NT2/D1 (cell line): ENCODE data around the gene TBCD.

Experiments
- DNase-seq: peaks from one replicate; pipeline ENCODE4 v3.0.0-alpha.2; 2011; ENCODE audit warnings: low read depth, low spot score
- H3K27me3 ChIP-seq: 2 replicates; pipeline ENCODE4 v1.6.0; 2011; ENCODE audit warnings: mild to moderate bottlenecking; ENCODE audit not compliant: insufficient read length, insufficient read depth
- H3K36me3 ChIP-seq: 2 replicates; pipeline ENCODE4 v1.6.1; 2011; ENCODE audit warnings: mild to moderate bottlenecking, low read length, mixed read lengths; ENCODE audit not compliant: insufficient read depth, insufficient read length
- H3K4me1 ChIP-seq: 2 replicates; pipeline ENCODE4 v1.5.1; 2011; ENCODE audit not compliant: insufficient read depth, insufficient read length
- H3K4me3 ChIP-seq: 2 replicates; pipeline ENCODE4 v1.5.1; 2011; ENCODE audit warnings: low read depth; ENCODE audit not compliant: insufficient read length
- H3K9ac ChIP-seq: 2 replicates; pipeline ENCODE4 v1.6.0; 2011; ENCODE audit warnings: low read depth; ENCODE audit not compliant: insufficient read length
- H3K9me3 ChIP-seq: 2 replicates; pipeline ENCODE4 v1.5.1; 2011; ENCODE audit warnings: mild to moderate bottlenecking, low read length; ENCODE audit not compliant: insufficient read depth
- SUZ12 ChIP-seq: IDR thresholded peaks from 2 replicates; pipeline ENCODE4 v1.6.1; 2011; ENCODE audit not compliant: insufficient read length, insufficient read depth; ENCODE audit errors: extremely low read depth
- YY1 ChIP-seq: IDR thresholded peaks from 2 replicates; pipeline ENCODE4 v1.6.1; 2011; ENCODE audit not compliant: insufficient read length, insufficient read depth
- ZNF274 ChIP-seq: IDR thresholded peaks from 2 replicates; pipeline ENCODE4 v1.6.1; 2011; ENCODE audit warnings: mild to moderate bottlenecking, low read depth, low read length

Gene TBCD

DNA sequence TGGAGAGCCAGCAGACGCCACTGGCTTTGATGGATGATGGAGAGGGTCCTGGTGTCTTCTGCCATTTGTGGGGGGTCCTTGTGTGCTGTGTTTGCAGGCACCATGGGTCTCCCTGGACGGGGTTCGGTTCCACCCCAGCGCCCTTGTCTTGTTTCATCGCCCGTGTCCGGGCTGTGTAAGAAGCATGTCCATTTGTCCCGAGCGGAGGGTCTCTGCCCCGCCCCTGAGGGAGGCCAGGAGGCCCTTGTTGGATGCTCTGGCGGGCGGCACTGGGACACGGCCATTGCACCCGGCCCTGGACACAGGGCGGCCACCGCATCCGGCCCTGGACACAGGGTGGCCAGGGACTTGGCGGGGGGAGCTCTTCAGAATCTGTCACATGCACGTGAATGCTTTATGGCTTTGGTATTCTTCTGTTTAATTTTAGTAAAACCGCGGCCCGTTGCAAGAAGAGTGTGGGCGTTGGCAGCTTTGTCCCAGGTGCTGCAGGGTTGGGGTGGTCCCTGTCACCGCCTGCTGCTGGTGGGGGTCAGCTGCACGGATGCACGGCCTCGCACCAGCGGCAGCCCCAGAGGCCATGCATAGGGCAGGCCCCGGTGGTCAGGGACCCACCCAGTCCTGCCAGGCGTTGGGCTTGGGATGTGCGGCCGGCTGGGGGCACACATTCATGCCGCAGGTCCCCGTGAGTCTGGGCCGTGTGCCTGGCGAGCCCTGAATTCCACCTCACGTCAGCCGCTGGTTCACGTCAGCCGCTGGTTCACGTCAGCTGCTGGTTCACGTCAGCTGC, 108.9 kb downstream of the TBCD start:
- Histone ChIP-seq H3K9me3 (no peaks in the 10 kb centered on the region), H3K36me3 (no peaks in the 10 kb centered on the region), H3K4me1 (peaks cover 31% of the 10 kb centered on the region), H3K27me3 (no peaks in the 10 kb centered on the region), H3K9ac (no peak overlapping the region), H3K4me3 (no peak overlapping the region)
- TF ChIP-seq SUZ12 (no peak), ZNF274 (no peak), YY1 (no peak)
- no peak for DNase-seq

DNA sequence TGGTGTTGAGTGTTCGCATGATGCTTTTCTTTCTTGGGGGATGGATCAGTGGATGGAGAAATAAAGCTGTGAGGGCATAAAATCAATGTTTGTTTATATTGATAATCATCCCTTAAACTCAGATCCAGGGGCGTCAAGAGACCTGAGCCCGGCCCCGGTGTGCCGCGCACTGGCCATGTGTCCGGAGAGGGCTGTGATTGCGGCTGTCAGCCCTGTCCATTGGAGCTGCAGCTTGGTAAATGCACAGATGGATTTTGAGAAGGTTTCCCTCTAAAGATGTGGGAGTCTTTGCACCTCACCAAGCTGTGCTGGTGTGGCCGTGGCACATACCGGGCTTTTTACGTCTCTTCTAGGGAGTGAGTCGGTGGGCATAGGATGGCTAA, 109.5 kb downstream of the TBCD start:
- DNase-seq: no peak
- Histone ChIP-seq H3K4me3 (no peak overlapping the region), H3K36me3 (no peaks in the 10 kb centered on the region), H3K27me3 (no peaks in the 10 kb centered on the region), H3K9ac (no peak overlapping the region), H3K9me3 (no peaks in the 10 kb centered on the region), H3K4me1 (peaks cover 36% of the 10 kb centered on the region)
- TF ChIP-seq SUZ12: no peak
- no peak for TF ChIP-seq ZNF274
- no peak for TF ChIP-seq YY1

DNA sequence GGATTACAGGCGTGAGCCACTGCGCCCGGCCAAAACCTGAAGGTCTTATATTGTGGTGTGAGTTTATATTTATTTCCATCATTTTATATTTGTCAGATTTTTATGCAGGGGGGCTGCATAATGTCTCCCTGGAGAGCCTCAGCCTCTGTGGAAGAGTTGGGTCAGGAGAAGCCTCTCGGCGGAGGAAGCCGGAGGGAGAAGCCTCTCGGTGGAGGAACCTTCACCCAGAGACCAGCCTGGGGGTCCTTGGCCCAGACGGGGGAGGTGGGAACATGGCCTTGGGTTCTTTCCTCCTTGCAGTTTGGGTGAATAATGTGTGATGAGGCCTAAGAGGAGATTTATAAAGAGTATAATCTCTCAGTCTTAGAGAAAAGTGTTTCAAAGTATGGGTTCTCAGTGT, 110.3 kb downstream of the TBCD start:
- no peak overlapping the region for H3K4me3 ChIP-seq
- TF ChIP-seq SUZ12: no peak
- TF ChIP-seq ZNF274: no peak
- TF ChIP-seq YY1: no peak
- peaks cover 7% of the 10 kb centered on the region for H3K36me3 ChIP-seq
- peaks cover 36% of the 10 kb centered on the region for H3K4me1 ChIP-seq
- H3K27me3 ChIP-seq: no peaks in the 10 kb centered on the region
- no peaks in the 10 kb centered on the region for H3K9me3 ChIP-seq
- DNase-seq: no peak
- no peak overlapping the region for H3K9ac ChIP-seq

DNA sequence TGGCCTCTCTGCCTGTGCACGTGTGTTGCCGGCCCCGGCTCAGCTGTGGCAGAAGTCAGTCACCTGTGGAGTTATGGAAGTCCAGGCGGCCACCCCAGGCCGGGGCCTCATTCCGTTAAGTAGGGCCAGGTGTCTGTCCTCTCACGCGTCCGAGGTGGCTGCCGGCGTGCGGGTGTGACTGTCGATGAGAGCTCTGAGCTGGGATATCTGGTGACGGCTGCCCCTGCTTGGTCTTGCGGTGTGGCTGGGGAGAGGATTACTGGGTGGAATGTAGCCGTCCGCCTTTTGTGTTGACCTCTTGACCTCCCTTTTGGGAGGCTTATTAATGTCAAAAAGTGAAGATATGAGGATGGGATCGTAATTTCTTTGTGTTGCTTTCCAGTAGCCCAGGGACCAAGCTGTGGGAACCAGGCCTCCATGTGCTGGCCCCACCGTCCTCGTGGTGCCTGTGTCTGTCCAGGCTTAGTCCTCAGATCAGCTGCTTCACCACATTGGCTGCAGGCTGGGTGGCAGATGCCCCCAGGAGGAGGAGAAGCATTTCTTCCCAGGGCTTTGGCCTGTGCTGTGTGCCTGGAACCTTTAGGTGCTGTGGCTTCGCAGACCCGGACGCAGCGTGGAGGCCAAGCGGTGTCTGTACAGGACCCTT, 111.0 kb downstream of the TBCD start:
- DNase-seq: no peak
- peaks cover 8% of the 10 kb centered on the region for H3K36me3 ChIP-seq
- no peak for TF ChIP-seq ZNF274
- TF ChIP-seq SUZ12: no peak
- TF ChIP-seq YY1: no peak
- H3K4me3 ChIP-seq: no peak overlapping the region
- no peaks in the 10 kb centered on the region for H3K27me3 ChIP-seq
- no peak overlapping the region for H3K9ac ChIP-seq
- H3K9me3 ChIP-seq: no peaks in the 10 kb centered on the region
- H3K4me1 ChIP-seq: peaks cover 36% of the 10 kb centered on the region

DNA sequence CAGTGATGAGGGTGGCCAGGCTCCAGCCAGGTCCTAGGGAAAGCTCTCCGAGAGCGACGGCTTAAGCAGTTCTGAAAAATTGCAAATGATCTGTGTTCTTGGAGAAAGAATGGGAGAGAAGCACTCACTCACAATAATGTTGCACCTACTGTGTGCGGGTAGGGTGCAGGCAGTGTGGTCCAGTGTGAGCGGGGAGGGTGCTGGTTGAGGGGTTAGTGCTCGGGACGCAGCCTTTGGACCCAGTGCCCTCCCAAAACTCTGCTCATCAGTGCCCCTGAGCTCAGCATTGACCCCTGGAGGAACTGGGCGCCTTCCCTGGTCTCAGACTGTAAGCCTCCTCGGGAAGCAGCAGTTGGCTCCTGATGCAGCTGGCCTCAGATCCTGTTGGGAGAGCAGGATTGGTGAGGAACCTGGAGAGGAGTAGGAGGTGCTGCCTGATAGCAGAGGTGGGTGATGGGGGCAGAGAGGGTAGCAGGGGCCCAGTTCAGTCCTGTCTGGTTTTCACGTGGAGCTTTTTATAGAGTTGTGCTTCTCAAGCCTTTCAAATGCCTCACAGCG, 111.6 kb downstream of the TBCD start:
- Histone ChIP-seq H3K9me3 (no peaks in the 10 kb centered on the region), H3K4me3 (no peak overlapping the region), H3K9ac (no peak overlapping the region), H3K36me3 (peaks cover 8% of the 10 kb centered on the region), H3K27me3 (no peaks in the 10 kb centered on the region), H3K4me1 (peaks cover 35% of the 10 kb centered on the region)
- TF ChIP-seq SUZ12 (no peak), ZNF274 (no peak), YY1 (no peak)
- no peak for DNase-seq

DNA sequence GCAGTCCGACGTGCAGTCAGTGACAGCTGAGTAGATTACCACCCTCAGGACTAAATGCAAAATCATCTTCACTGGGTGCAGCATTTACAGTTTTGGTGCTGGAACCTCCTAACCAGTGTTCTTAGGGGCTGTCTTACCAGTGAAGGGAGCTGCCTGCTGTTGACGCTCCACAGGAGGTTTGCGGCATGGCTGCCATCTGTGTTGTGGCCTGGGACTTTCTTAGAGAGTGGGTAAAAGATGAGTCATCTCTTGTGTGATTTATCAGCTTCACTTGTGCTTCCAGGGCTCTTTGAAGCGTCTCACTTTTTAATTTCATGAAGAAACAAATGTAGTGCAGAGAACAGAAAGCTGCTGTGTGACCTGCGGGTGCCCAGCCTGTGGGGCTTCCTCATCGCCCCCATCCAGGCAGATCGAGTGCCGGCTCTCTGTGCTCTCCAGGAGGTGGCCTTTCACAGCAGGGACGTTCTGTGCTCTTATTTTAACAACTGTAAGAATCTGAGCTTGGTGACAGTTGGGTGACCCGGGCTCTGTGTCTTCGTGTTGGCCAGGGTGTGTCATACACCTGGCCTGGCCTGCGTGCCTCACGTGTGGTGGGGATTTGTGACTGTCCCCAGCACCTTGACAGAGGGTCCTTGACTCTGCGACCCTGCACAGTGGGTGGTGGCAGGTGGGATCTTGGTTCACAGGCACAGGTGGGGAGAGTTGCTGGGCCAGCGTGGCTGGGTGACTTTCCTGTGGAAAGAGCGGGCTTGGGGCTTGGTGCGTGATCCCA, 112.3 kb downstream of the TBCD start:
- no peaks in the 10 kb centered on the region for H3K9me3 ChIP-seq
- TF ChIP-seq SUZ12 (no peak), YY1 (no peak), ZNF274 (no peak)
- H3K27me3 ChIP-seq: no peaks in the 10 kb centered on the region
- H3K9ac ChIP-seq: no peak overlapping the region
- no peak overlapping the region for H3K4me3 ChIP-seq
- H3K4me1 ChIP-seq: peaks cover 30% of the 10 kb centered on the region
- peaks cover 8% of the 10 kb centered on the region for H3K36me3 ChIP-seq
- DNase-seq: no peak

DNA sequence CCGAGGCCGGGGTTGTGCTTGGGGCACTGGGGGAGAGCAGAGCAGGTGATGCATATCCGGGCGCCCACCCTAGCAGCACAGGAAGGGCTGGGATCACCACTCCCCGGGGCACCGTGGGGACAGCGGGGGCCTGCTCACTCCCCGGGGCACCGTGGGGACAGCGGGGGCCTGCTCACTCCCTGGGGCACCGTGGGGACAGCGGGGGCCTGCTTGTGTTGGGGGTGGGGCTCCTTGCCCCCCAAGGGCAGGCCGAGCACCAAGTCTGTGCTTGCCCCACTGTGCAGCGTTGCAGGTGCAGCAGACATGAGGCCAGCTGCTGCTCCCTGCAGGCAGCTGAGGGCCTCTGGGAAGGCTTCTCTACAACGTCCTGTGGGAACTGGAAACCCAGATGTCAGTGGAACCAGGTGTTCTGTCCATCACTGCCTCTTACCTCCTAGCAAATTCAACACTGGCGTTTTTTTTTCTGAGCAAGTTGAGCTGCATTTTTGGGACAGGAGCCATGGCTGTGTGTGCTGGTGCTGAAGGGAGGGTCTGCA, 112.9 kb downstream of the TBCD start:
- H3K9ac ChIP-seq: no peak overlapping the region
- no peak for TF ChIP-seq SUZ12
- no peak for TF ChIP-seq ZNF274
- TF ChIP-seq YY1: no peak
- H3K27me3 ChIP-seq: no peaks in the 10 kb centered on the region
- H3K9me3 ChIP-seq: no peaks in the 10 kb centered on the region
- no peak for DNase-seq
- H3K36me3 ChIP-seq: peaks cover 8% of the 10 kb centered on the region
- peaks cover 30% of the 10 kb centered on the region for H3K4me1 ChIP-seq
- no peak overlapping the region for H3K4me3 ChIP-seq
